Naive thymus-derived CD4-positive, alpha-beta T cell (primary cell): ENCODE data around the gene MC1R. TPM values are rescaled to one million over a fixed set of nuclear protein-coding genes. Genes with fewer than 3 reads are reported as not detected.

Source experiments
- ATAC-seq: fragments of 150-1000 bp; cut with Tn5 transposase; 2 replicates; pipeline ENCODE4 v1.10.0; 2021; ENCODE audit warnings: mild to moderate bottlenecking, moderate library complexity
- CTCF ChIA-PET: fragments of 350-600 bp; sonication (Branson Sonifier 250); formaldehyde crosslinking; loops from one replicate; lab custom pipeline; 2021; ENCODE audit warnings: antibody characterized with exemption; lab: Charles Lee
- POLR2A ChIA-PET: fragments of 350-600 bp; sonication (Branson Sonifier 250); formaldehyde crosslinking; loops from one replicate; lab custom pipeline; 2021; ENCODE audit warnings: antibody characterized with exemption, inconsistent platforms; lab: Charles Lee
- DNase-seq, 9 donors: peaks; one replicate each; pipeline versions ENCODE4 v3.0.0 to v3.0.0-alpha.2; 2020 to 2022; ENCODE audit warnings: mixed read lengths in 1 of 9
- H3K27ac ChIP-seq: one replicate; pipeline ENCODE4 v1.7.0; 2013; ENCODE audit warnings: mild to moderate bottlenecking, low read depth, low read length, moderate library complexity
- H3K27me3 ChIP-seq, 2 donors: one replicate each; pipeline ENCODE4 v1.7.0; 2013; ENCODE audit warnings: low read length in 2 of 2, mild to moderate bottlenecking in 2 of 2, moderate library complexity in 2 of 2; ENCODE audit not compliant: control insufficient read depth in 2 of 2, insufficient read depth in 2 of 2
- H3K36me3 ChIP-seq, 3 experiments: 1 replicate in 2 of 3; 2 replicates in 1 of 3; pipeline ENCODE4 v1.7.0; 2013; ENCODE audit warnings: low read length in 3 of 3, mild to moderate bottlenecking in 3 of 3, moderate library complexity in 1 of 3; ENCODE audit not compliant: insufficient read depth in 3 of 3, control insufficient read depth in 2 of 3
- H3K4me1 ChIP-seq, 2 donors: one replicate each; pipeline ENCODE4 v1.7.0; 2013; ENCODE audit warnings: low read length in 2 of 2, mild to moderate bottlenecking in 2 of 2, moderate library complexity in 1 of 2; ENCODE audit not compliant: control insufficient read depth in 2 of 2, insufficient read depth in 2 of 2
- H3K4me3 ChIP-seq: 2 replicates; pipeline ENCODE4 v1.7.0; 2013; ENCODE audit warnings: mild to moderate bottlenecking, low read length
- H3K9me3 ChIP-seq, 3 experiments: 1 replicate in 2 of 3; 2 replicates in 1 of 3; pipeline ENCODE4 v1.7.0; 2013; ENCODE audit warnings: low read length in 3 of 3; ENCODE audit not compliant: control insufficient read depth in 2 of 3
- H3K27ac Mint-ChIP-seq, 9 donors: one replicate each; pipeline ENCODE4 v1.8.0; 2020 to 2022; ENCODE audit warnings: mixed read lengths in 9 of 9, mild to moderate bottlenecking in 8 of 9, moderate library complexity in 5 of 9, inconsistent platforms in 2 of 9
- H3K27me3 Mint-ChIP-seq, 5 donors: one replicate each; pipeline ENCODE4 v1.8.0; 2021 to 2022; ENCODE audit warnings: mixed read lengths in 5 of 5, mild to moderate bottlenecking in 1 of 5
- H3K36me3 Mint-ChIP-seq, 5 donors: one replicate each; pipeline ENCODE4 v1.8.0; 2020 to 2022; ENCODE audit warnings: mixed read lengths in 5 of 5, mild to moderate bottlenecking in 3 of 5, inconsistent platforms in 1 of 5
- H3K4me1 Mint-ChIP-seq, 7 donors: one replicate each; pipeline ENCODE4 v1.8.0; 2020 to 2022; ENCODE audit warnings: mixed read lengths in 7 of 7, mild to moderate bottlenecking in 3 of 7, inconsistent platforms in 1 of 7
- H3K4me3 Mint-ChIP-seq, 10 donors: one replicate each; pipeline ENCODE4 v1.8.0; 2020 to 2022; ENCODE audit warnings: mild to moderate bottlenecking in 10 of 10, mixed read lengths in 10 of 10, moderate library complexity in 6 of 10, inconsistent platforms in 2 of 10
- H3K9me3 Mint-ChIP-seq, 11 donors: one replicate each; pipeline ENCODE4 v1.8.0; 2020 to 2022; ENCODE audit warnings: mixed read lengths in 11 of 11, mild to moderate bottlenecking in 4 of 11, inconsistent platforms in 1 of 11, moderate library complexity in 1 of 11
- intact Hi-C, 2 donors: fragments of 100-400 bp; cut with micrococcal nuclease; formaldehyde crosslinking; loops; one replicate each; pipeline ENCODE4 v1.15.1; 2023
- polyA plus RNA-seq, 2 donors: library from polyadenylated mRNA; unstranded; fragments of 300-500 nt; fragmentation: Illumina TruSeq; gene quantifications; one replicate each; pipeline ENCODE4 v1.2.3, GENCODE V29; 2021
- total RNA-seq, 6 experiments: library from RNA in 5 of 6; stranded (reverse) in 5 of 6; gene quantifications; 1 replicate in 5 of 6; 2 replicates in 1 of 6; pipeline ENCODE4 v1.2.3 and lab custom pipeline; 2021 to 2026

MC1R gene
- total and polyA plus RNA-seq, 7 experiments from 2014 or later = 0.14 to 13.9 (median 10.5) TPM

- Histone ChIP-seq H3K4me1 (no peaks in the 10 kb centered on the region), H3K27me3 (no peaks in the 10 kb centered on the region), H3K27ac (no peak overlapping the region), H3K36me3 (peaks cover 17 to 80% (median 32%) of the 10 kb centered on the region in 3 experiments), H3K9me3 (no peaks in the 10 kb centered on the region), H3K4me3 (no peak overlapping the region)
- Mint-ChIP-seq H3K36me3 (peaks cover 6 to 23% (median 8%) of the 10 kb centered on the region in 5 donors), H3K27me3 (no peaks in the 10 kb centered on the region), H3K4me1 (no peaks in the 10 kb centered on the region), H3K9me3 (no peaks in the 10 kb centered on the region), H3K4me3 (no peak overlapping the region), H3K27ac (no peak overlapping the region)
- CTCF ChIA-PET = no interaction called here
- POLR2A ChIA-PET = interaction anchor here (1.3 kb wide), 1 partner anchor 30 kb away, joined by 4 read pairs; no protein-coding TSS in a partner anchor
- DNase-seq (no peak), ATAC-seq (no peak)
- intact Hi-C loops = no loop called here
Measured at GRCh38 chr16:89902980-89903379, 15.7 kb upstream of the MC1R start.

- ChIA-PET POLR2A (no interaction called here), CTCF (no interaction called here)
Measured at GRCh38 chr16:89903908-89904515, 14.7 kb upstream of the MC1R start.

GRCh38 chr16:89904606-89905510, 13.8 kb upstream of the MC1R start:
- Mint-ChIP-seq H3K27me3 (no peaks in the 10 kb centered on the region), H3K4me3 (no peak overlapping the region), H3K9me3 (no peaks in the 10 kb centered on the region), H3K36me3 (peaks cover 0 to 22% (median 5%) of the 10 kb centered on the region in 5 donors), H3K4me1 (peaks cover 0 to 8% (median 0%) of the 10 kb centered on the region in 7 donors), H3K27ac (no peak overlapping the region)
- DNase-seq (no peak), ATAC-seq (peak; percentile 6)
- Histone ChIP-seq H3K36me3 (peaks cover 5 to 74% (median 22%) of the 10 kb centered on the region in 3 experiments), H3K27me3 (no peaks in the 10 kb centered on the region), H3K4me3 (no peak overlapping the region), H3K4me1 (peaks cover 0 to under 1% of the 10 kb centered on the region in 2 donors), H3K27ac (no peak overlapping the region), H3K9me3 (no peaks in the 10 kb centered on the region)
- POLR2A ChIA-PET = no interaction called here
- CTCF ChIA-PET = no interaction called here
- intact Hi-C loops = no loop called here

More at GRCh38 chr16:89903908-89904515, 14.7 kb upstream of the MC1R start:
- intact Hi-C loops = no loop called here
- Histone ChIP-seq H3K4me1 (no peaks in the 10 kb centered on the region), H3K9me3 (no peaks in the 10 kb centered on the region), H3K27ac (no peak overlapping the region), H3K27me3 (no peaks in the 10 kb centered on the region), H3K4me3 (no peak overlapping the region), H3K36me3 (peaks cover 7 to 80% (median 24%) of the 10 kb centered on the region in 3 experiments)
- peaks cover 3 to 22% (median 8%) of the 10 kb centered on the region in 5 donors for H3K36me3 Mint-ChIP-seq
- peaks cover 0 to under 1% (median 0%) of the 10 kb centered on the region in 7 donors for H3K4me1 Mint-ChIP-seq
- ATAC-seq (peak; percentile 2), DNase-seq (no peak)
- no peaks in the 10 kb centered on the region for H3K9me3 Mint-ChIP-seq
- H3K27ac Mint-ChIP-seq = no peak overlapping the region
- no peak overlapping the region for H3K4me3 Mint-ChIP-seq
- no peaks in the 10 kb centered on the region for H3K27me3 Mint-ChIP-seq

DNA sequence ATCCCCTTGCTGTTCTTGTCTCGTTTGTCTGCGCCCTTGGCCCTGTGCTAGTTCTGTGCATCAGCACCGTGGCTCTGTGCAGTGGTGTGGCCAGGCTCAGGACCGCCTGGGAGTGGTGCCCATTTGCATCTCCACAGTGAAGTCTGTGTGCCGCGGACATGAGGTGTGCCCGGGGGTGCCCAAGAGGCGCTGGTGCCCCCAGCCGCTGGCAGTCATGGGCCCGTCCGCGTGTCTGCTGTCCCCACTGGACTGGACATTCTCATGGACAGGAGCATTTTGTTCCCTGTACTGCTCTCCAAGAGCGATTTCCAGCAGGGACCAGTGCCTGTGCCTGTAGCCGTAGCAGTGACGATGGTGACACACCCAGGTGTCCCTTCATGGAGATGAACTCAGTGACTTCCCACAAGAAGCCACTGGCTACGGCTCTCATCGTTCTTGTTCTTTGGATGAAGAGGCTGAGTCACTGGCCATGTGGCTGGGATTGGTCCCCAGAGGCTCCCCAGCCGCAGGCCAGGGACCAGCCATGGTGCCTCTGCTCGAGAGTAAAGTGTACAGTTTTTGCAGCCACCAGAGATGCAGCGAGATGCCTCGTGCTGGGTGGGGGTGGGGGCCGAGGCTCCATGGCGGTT, 13.0 kb upstream of the MC1R start:
- peaks cover 0 to 28% (median 4%) of the 10 kb centered on the region in 5 donors for H3K36me3 Mint-ChIP-seq

DNA sequence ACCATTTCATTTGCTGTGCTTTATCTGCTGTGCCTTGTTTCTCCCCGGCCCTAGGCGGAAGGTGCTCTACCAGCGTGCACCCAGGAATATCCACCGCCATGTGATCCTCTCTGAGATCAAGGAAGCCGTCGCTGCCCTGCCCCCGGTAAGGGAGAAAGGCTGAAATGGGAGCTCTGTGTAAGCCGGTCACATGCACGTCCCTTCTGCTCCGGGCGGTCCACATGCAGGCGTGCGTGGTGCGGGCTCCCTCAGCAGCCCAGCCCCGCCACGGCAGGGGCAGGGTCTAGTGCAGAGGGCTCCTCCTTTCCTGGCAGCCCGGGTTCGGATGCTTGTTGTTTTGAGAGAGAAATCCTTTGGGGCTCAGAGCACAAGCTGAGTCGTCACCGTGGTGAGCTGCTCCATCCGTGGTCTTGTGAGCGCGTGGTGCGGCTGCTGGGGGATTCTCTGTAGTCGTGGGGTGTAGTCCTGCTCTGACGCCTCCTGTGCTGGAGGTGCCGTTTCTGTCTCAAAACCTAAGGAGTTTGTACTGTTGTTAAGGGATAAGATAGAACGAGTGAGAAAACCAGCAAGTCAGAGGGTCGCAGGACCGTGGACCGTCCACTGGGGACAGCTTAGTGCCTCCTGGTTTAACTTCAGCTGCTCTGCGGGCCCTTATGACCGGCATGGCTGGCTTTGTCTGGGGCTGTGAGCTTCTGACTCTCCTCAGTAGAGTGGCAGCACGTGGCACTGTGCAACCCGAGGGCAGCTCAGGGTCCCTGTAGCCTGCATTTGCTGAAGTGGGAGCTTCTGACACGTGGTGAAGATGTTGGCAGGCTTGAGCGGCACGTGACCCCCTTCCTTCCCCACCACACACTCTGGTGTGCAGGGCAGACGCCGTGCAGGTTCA, 12.3 kb upstream of the MC1R start:
- Mint-ChIP-seq H3K4me1 (peaks cover 0 to 8% (median 5%) of the 10 kb centered on the region in 7 donors), H3K4me3 (no peak overlapping the region), H3K27ac (peak overlapping the region in 2 of 9 donors; percentile 12 to 52), H3K27me3 (no peaks in the 10 kb centered on the region), H3K9me3 (no peaks in the 10 kb centered on the region), H3K36me3 (peaks cover 0 to 31% (median 2%) of the 10 kb centered on the region in 5 donors)
- Histone ChIP-seq H3K9me3 (no peaks in the 10 kb centered on the region), H3K4me1 (peaks cover 3 to 4% of the 10 kb centered on the region in 2 donors), H3K27ac (no peak overlapping the region), H3K4me3 (no peak overlapping the region), H3K36me3 (peaks cover 5 to 69% (median 13%) of the 10 kb centered on the region in 3 experiments), H3K27me3 (no peaks in the 10 kb centered on the region)
- CTCF ChIA-PET = interaction anchor here (1.2 kb wide), 1 partner anchor 25 kb away, joined by 3 read pairs; no protein-coding TSS in a partner anchor
- intact Hi-C loops = no loop called here
- POLR2A ChIA-PET = no interaction called here
- ATAC-seq (no peak), DNase-seq (no peak)

More for the DNA sequence above, 13.0 kb upstream of the MC1R start:
- no peaks in the 10 kb centered on the region for H3K27me3 ChIP-seq
- ChIA-PET CTCF (interaction anchor here (1.2 kb wide), 1 partner anchor 24 kb away, joined by 3 read pairs; no protein-coding TSS in a partner anchor), POLR2A (no interaction called here)
- no peak overlapping the region for H3K4me3 Mint-ChIP-seq
- H3K27me3 Mint-ChIP-seq = no peaks in the 10 kb centered on the region
- H3K4me1 Mint-ChIP-seq = peaks cover 0 to 8% (median 5%) of the 10 kb centered on the region in 7 donors
- H3K4me3 ChIP-seq = no peak overlapping the region
- no peaks in the 10 kb centered on the region for H3K9me3 Mint-ChIP-seq
- H3K36me3 ChIP-seq = peaks cover 5 to 68% (median 15%) of the 10 kb centered on the region in 3 experiments
- H3K27ac Mint-ChIP-seq = peak overlapping the region in 2 of 9 donors; percentile 10 to 52
- no peak overlapping the region for H3K27ac ChIP-seq
- intact Hi-C loops = no loop called here
- DNase-seq (no peak), ATAC-seq (no peak)
- H3K4me1 ChIP-seq = peaks cover 2 to 4% of the 10 kb centered on the region in 2 donors
- no peaks in the 10 kb centered on the region for H3K9me3 ChIP-seq
